ENCODE measurements around the gene ITFG1.

ITFG1 gene

GRCh38 chr16:47320546-47321310 lies 140.1 kb downstream of the ITFG1 start:
- no peak for DNase-seq

DNA sequence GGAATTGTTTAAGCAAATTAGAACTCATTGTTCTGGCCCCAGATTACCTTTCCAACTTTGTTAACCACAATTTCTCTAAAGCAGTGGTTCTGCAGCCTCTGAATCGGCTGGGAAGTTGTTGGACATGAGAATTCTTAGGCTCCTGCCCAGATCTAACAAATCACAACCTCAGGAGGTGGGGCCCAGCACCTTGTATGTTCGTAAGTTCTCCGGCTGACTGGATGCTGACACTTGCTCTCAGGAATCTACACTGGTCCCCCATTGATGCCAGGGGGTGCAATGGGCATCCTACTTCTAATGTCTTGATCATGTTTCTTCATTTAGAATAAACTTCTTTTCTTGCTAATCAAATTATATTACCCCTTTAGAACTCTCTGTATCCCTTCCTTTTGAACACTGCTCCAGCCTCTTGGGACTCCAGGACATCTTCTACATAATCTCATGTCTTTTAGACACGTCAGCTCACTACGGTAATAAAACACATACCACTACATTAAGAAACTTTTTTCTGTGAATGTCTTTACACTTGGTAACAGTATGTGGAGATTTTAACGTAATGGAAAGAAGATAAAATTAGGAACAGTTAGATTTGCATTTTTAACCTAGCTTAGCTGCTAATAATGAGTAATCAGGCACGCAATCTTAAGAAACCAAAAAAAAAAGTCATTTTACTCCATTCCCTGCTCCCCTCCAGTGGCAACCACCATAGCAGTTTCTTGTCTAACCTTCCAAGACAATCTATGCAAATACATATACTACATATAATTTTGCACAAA lies 143.2 kb downstream of the ITFG1 start:
- no peak for DNase-seq

DNA sequence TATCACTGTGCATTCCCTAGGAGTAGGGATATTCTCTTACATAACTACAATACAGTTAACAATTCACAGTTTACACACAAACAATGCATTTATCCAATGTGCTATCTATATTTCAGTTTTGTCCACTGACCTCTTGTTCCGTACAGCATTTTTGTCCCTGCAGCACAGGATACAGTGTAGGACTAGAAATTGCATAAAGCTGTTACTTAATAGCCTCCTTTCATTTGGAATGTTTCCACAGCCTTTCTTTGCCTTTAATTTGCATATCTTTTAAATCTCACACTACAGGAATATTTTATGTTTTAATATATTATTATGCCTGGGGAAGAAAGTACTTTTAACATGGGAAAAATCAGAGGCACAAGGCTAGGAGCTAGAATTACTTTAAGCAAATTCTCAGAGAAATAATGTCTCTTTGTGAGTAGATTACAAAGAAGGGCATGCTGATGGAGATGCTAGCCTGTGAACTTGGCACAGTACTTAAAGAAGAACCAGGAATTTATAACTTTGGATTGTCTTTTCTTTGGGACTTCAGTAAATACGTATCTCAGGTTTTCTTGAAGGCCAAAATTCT lies 144.3 kb downstream of the ITFG1 start:
- DNase-seq: no peak

DNA sequence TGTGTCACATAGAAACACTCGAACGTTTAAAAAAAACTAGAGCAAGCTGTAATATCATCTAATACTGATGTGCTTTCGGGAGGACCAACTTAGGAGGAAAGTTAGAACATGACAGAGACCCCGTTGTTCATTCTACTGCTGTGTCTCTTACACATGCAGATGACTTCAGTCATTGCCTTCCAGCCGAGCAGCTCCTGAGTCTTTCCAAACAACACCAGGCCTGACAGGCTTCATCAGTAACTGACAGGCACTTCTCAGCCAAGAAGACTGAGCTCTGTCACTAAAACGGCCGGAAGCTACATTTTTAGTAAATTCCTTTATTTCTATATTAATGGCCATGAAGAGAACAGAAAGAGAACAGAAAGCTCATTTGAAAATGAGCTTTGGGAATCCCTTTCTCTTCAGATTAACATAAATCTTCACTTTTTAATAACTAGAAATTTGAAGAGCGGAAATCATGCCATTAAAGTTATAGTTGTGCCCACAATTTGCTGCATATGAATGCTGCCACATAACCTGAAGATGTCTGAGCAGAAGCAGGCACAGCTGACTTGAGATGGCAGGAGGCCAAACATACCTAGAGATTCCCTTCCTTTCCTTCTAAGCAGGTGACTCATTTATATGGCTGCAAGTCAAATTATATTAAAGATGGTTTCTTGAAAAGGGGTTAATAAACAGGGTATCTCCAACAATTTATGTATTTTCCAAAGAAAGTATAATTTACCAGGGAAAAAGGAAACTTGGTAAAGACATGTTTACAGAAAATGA lies 148.9 kb downstream of the ITFG1 start:
- DNase-seq: peak; percentile 45

DNA sequence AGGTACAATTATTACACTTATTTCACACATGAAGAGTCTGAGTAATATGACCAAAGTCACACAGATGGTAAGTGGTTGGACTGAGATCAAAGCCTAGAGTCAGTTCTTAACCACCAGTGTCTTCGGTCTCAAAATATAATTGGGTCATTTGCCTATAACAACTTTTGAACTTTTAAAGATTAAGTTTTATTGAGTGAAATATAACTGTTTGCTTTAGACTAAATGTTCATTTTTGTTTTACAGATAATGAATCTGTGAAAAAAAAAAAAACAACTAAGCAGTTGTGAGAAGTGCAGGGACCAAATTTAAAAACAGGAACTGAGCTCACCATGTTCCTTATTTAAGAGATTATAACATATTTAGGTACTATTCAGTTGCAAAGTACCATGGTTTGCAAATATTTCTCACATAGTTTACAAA lies 150.1 kb downstream of the ITFG1 start:
- DNase-seq: no peak

GRCh38 chr16:47309581-47310312 lies 151.1 kb downstream of the ITFG1 start:
- no peak for DNase-seq

DNA sequence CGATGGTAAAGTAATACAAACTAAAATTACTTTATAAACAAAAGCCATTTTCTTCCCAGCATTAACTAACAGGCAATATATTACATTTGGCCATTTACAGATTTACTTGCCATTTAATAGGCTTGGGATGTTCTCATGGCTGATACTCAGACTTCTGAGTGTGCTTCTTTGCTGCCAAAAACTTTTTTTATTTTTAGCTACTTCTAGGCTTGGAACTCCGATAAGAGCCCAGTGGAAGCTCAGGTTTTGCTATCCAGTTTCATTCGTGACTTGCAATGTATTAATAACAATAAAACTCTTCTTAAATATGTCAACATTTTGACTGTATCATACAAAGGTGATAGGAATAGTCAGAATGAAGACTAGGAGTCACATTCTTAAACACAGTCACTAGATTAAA lies 152.3 kb downstream of the ITFG1 start:
- DNase-seq: no peak

DNA sequence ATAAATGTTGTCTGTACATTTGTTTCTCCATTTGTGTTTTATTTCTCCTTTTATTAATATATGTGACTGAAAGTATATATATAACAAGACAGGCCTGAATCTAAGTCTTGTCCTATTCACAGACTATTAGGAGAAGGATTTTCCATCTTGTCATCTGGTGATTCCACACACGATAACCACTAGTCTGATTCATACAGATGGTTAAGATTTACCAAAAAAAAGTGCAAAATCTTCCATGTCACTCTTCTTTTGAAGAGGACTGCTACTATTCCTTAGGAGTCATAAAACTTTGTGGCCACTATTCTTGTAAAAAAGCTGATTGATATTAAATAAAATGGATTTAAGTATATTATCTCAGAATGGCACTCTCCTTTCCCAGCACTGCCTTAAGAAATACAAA lies 156.3 kb downstream of the ITFG1 start:
- no peak for DNase-seq

DNA sequence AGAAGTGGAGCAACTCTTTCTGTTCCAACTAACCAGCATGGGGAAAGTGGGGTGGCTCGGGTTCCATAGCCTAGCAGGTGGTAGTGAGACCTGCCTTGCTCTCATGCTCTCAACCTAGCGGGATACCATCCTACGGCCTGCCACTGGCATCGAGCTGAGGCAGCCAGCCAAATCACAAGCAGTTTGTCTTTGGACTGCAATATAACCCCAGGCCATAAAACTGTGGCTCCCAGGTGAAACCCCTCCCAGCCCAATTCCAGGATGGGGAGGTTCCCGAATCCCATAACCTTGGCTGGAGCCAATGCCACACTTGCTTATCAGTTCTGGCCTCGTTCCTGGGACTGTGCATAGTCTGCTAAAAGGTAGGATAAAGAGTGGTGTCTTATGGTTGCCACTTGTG lies 161.3 kb downstream of the ITFG1 start:
- no peak for DNase-seq

DNA sequence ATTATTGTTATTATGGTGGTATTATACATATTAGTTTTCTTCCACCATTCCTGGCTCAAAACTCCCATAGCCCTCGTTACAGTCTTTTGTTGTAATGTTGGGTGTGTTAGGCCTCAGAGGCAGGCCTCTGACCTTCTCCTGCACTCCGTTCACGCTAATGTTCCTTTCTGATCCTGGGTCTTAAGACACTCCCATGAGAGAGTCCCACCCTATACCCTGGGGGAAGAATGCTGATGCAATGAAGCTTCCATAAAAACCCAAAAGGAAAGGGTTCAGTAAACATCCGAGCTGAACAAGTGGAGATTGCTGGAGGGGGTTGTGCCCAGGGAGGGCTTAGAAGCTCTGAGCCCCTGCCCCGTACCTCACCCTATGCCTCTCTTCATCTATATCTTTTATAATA lies 175.9 kb downstream of the ITFG1 start:
- no peak for DNase-seq

GRCh38 chr16:47278306-47278970 lies 182.4 kb downstream of the ITFG1 start:
- no peak for DNase-seq

- DNase-seq: no peak
These were observed 184.3 kb downstream of the ITFG1 start for GRCh38 chr16:47276522-47276921.

DNA sequence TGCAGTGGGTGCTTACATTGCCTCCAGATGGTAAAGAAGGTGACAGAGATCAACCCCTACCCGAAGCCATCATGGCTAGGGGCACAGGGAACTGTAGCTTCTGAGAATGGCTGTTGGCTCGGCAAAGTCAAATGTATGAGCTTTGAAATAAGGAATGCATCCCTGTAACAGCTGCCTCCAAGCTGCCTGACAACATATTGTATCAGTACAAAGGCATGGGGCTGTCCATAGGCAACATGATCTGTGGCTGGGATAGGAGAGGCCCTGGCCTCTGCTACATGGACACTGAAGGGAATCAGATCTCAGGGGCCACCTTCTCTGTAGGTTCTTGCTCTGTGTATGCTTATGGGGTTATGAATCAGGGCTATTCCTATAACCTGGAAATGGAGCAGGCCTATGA lies 197.9 kb downstream of the ITFG1 start:
- DNase-seq: no peak

GRCh38 chr16:47260503-47260902 lies 200.4 kb downstream of the ITFG1 start:
- DNase-seq: no peak

- no peak for DNase-seq
These were observed 201.9 kb downstream of the ITFG1 start for GRCh38 chr16:47258874-47259461.

DNA sequence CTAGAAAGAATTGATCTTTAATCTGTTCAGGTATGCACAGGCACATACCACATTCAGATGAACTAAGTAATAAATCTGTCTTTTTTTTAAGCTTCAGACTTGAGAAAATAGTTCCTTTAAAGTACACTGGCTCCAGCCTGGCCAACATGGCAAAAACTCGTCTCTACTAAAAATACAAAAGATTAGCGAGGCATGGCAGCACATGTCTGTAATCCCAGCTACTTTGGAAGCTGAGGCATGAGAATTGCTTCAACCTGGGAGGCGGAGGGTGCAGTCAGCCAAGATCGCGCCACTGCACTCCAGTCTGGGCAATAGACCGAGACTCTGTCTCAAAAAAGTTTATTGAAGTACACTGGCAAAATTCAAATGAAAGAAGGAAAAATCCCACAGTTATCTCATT lies 206.1 kb downstream of the ITFG1 start:
- no peak for DNase-seq

DNA sequence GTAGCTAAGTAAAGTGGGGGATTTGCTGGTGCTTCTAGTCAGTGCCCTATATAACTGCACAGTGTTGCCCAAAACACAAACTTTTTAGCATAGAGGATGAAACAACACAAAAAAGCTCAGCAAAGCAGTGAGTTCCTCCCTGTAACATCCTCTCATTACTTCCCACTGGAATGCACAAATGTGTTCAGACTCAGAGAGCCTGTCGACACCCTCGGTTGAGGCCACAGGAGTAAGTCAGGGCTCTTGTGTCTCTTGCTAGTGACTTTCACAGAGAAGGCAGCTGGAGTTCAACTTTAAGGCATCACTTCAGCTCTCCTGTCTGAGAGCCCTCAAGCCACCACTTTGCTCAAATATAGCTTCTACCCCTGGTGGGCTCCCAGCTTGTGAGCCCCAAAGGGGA lies 209.9 kb downstream of the ITFG1 start:
- DNase-seq: no peak

DNA sequence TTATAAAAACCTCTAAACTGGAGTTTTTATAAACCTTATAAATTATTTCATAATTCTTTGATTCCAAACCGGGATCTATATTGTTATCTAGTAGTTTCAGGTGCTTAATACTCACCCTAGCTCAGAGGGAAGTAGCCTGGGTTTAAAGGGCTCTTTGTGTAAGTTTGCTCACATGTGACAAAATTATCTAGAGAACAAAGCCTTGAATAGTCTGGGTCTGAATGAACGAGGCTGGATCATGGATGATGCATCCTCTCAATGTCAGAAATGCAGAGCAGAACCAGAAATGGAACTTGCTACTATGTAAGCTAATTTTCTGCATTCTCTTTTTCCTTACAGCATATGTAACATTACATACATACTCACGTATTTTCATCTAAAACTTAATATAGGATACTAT lies 213.2 kb downstream of the ITFG1 start:
- no peak for DNase-seq

GRCh38 chr16:47244206-47244605 lies 216.7 kb downstream of the ITFG1 start:
- no peak for DNase-seq

DNA sequence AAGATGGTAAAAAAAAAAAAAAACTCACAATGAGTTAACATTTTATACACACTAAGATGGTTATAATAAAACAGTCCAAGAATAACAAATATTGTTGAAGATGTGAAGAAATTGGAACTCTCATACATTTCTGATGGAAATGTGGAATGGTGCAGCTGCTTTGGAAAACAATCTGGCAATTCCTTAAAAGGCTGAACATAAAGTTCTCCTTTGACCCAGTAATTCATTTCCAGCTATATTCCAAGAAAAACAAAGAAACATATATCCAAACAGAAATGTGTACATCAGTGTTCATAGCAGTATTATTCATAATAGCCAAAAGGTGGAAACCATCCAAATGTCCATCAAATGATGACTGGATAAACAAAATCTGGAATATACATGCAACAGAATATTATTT lies 219.8 kb downstream of the ITFG1 start:
- DNase-seq: no peak

DNA sequence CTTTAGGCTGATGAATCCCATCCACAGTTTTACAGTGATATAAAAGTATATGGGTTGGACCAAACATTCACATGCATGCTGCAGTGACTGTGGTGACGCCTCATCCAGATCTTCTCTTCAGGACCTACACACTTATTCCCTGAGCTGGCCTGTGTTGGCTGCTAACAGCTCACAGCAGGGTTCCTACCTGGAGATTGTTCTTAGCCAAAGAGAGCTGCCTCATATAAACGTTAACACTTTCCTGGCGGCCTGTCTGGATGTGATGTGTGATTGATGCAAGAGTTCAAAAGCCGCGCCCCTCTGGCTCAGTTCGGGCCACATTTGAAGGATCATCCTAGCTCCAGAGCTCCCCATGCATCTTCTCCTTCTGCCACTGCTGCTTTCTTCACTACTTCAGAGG lies 224.1 kb downstream of the ITFG1 start:
- no peak for DNase-seq

GRCh38 chr16:47230296-47230695 lies 230.6 kb downstream of the ITFG1 start:
- DNase-seq: no peak

All from NCI-H226 (cell line).